ENCODE data around the gene SCYGR1.
"Not testable (repeated sequence)": the region's sequence is repeated elsewhere in the genome, so short reads cannot be mapped to it uniquely, and the experiment has no call there.

Gene SCYGR1

DNA sequence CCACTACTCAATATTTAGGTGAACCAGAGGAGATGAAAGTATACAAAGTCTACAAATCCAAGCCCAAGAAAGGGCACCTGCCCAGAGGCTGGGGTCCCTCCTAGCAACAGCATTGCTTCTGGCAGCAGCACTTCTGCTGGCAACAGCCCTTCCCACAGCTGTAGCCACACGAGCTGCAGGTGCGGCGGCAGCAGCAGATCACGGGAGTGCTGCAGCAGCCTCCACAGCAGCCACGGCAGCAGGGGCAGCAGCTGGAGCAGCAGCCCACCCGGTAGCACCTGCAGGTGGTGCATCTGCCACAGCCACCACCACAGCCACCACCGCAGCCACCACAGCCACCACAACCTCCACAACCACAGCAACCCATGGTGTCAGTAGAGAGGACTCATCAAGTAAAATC lies at the start of gene SCYGR1:
SCYGR1 (minus strand) TSS at position 367 of the 400 bp plus-strand sequence; CDS start at position 367, 0 bp downstream.
- DNase-seq; intact Hi-C loops (cut with DNase I): not testable (repeated sequence)

DNA sequence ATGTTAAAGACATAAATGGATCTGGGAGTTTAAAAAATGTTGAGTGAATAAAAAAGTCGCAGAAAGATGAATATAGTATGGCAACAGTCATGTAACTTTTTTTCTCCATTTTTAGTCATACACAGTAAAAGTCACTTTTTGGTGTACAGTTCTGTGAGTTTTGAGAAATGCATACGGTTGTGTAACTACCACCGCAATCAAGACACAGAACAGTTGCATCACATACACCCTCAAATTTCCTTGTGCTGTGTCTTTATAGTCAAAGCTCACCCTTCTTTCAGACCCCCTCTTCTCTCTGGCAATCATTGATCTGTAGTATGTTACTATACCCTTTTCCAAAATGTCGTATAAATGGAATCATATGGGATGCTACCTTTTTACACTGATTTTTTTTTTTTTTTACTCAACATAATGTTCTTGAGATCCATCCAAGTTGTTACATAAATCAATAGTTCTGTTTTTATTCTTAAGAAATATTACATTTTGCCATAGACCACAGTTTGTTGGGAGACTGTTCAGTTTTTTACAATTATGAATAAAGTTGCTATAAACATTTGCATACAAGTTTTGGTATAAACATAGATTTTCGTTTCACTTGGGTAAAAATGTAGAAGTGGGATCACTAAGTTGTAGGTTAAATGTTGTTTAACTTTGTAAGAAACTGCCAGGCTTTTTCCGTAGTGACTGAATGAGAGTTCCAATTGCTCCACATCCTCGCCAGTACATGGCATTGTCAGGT lies 48.9 kb upstream of the SCYGR1 start:
- intact Hi-C loops (cut with DNase I) = no loop called here
- no peak for DNase-seq

DNA sequence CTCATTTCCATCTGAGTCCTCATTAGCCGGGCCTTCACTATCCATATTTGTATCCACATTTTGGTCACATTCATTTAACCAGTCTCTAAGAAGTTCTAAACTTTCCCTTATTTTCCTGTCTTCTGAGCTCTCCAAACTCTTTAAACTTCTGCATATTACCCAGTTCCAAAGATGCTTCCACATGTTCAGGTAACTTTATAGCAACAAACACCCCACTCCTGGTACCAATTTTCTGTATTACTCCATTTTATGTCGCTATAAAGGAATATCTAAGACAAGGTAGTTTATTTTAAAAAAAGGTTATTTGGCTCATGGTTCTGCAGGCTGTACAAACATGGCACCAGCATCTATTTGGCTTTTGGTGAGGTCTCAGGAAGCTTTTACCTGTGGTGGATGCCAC lies 45.4 kb upstream of the SCYGR1 start:
- intact Hi-C loops (cut with DNase I) = no loop called here
- DNase-seq = no peak

- no peak for DNase-seq
- intact Hi-C loops (cut with DNase I) = no loop called here
Measured at GRCh38 chr2:227430639-227431038, 42.9 kb upstream of the SCYGR1 start.

DNA sequence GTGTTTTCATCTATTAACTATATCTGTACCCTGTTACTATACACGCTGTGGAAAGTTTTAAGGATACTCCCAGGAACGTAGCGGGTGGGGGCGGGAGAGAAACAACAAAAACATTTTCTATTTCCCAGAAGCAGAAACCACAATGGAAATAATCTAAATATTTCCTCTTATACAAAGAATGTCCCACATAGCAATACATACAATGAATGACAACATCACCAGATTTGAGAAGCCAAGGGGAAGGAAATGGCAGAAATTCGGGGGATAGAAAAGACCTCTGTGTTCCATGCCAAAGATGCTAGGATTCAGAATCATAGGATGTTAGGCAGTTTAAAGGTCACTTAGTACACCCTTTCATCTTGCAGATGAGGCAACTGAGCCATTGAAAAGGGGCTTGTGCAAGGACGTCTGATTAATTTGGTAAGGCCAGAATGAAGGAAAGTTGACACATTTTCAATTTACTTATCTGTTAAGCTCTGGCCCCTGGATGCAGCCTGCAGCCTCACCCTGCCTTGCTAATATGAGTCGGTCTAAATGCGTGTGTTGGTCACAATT lies 41.1 kb upstream of the SCYGR1 start:
- no peak for DNase-seq
- intact Hi-C loops (cut with DNase I) = no loop called here

- peak in 21 of 42 donors; percentile 13 to 73 (median 37) for DNase-seq
- intact Hi-C loops (cut with DNase I) = no loop called here
Measured at GRCh38 chr2:227423656-227424499, 36.1 kb upstream of the SCYGR1 start.

- no peak for DNase-seq
- intact Hi-C loops (cut with DNase I) = no loop called here
Measured at GRCh38 chr2:227420087-227421052, 32.6 kb upstream of the SCYGR1 start.

DNA sequence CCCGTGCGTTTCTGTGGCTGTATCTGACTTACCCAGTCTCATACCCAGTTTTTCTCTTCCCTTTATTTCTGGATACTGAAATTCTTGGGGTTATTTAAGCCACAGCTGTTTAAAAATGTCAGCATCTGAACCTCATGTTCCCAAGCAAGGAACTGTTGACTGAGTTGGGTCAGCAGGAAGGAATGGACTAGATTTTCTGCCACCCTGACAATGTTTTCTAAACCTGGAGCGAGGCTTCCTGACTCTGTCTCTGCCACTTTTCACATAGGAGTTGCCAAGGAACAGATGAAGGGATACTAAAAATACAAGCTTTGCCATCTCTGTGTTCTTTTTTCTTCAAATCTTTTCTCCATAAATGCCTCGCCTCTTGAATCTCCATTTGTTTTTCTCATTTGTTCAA lies 29.0 kb upstream of the SCYGR1 start:
- no peak for DNase-seq
- intact Hi-C loops (cut with DNase I) = no loop called here

DNA sequence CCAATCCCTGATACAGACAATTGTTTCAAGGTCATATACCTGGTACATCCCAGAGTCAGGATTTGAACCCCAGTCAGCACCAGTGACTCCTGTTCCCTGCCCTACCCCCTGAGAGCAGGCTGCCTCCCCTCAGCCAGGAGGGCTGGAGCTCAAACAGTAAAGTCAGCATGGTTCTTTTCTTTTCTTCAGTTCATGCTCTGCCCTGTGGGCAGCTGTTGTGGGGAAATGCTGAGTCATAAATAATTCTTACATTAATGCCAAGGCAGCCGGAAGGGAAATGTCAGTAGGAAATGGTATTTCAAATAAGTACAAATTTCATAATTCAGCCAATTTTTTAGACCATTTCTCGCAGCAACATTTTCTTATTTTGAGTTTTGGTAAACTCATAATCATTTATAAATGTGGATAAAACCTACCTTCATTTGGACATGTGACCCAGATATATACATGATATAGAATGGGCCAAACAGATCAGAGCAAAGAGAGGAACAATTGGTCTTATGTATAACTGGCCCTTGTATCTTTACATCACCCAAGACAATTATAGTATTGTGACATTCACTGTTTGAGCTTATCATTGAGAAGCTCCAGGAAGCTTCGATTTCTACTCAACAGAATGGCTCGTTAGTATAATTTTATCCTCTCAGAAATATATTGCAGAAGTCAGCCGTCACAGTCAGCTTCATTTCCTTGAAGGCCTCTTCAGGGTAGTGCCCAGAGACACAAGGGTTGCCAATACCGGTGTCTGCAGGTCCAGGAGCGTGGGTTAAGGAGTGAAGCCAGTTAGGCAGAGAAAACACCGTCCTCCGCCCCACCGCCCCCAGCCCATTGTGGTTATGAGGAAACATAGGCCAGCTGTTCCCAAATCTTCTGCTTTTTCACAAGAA lies 28.0 kb upstream of the SCYGR1 start:
- intact Hi-C loops (cut with DNase I) = no loop called here

GRCh38 chr2:227414846-227415245 lies 27.1 kb upstream of the SCYGR1 start:
- no peak for DNase-seq
- intact Hi-C loops (cut with DNase I) = no loop called here

More for the DNA sequence above, 28.0 kb upstream of the SCYGR1 start:
- DNase-seq = peak in 4 of 42 donors; percentile 8 to 46 (median 25)

- no peak for DNase-seq
- intact Hi-C loops (cut with DNase I) = no loop called here
Measured at GRCh38 chr2:227413371-227413770, 25.6 kb upstream of the SCYGR1 start.

DNA sequence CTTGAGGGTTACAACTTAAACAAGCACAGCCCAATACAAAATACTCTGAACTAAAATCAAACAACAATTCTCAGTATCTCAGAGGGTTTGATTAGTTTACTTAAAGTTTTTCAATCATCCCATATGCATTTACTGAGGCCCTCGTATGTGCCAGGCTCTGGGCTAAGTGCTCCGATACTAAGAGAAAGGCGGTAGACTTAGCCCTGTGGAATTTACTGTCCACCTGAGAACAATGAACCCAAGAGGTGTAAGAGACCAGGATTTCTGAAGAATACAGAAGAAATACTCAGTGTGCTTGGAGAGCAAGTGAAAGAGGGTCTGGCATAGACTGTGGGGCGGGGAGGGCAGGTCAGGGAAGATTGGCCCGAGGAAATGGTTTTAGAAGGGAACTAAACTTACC lies 25.1 kb upstream of the SCYGR1 start:
- intact Hi-C loops (cut with DNase I) = no loop called here
- no peak for DNase-seq

GRCh38 chr2:227411990-227412350 lies 24.2 kb upstream of the SCYGR1 start:
- no peak for DNase-seq
- intact Hi-C loops (cut with DNase I) = no loop called here

DNA sequence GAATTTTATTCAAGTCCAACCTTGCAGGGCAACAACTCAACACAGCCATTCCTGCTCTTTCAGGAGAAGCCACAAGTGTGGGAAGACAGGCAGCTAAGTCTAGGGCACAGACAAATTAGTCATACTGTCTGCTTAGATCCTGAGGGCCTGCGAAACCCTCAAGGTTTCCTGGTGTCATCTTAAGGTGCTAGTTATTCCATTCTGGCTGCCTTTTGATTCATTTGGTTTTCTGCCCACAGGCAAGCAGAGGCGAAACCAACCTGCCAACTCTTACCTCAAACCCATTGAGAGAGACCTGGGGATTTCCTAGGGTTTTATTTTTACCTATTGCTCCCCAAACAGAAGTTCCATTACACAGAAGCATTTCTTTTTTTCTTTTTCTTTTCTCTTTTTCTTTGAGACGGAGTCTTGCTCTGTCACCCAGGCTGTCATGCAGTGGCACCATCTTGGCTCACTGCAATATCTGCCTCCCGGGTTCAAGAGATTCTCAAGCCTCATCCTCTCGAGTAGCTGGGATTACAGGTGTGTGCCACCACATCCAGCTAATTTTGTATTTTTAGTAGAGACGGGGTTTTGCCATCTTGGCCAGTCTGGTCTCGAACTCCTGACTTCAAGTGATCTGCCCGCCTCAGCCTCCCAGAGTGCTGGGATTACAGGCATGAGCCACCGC lies 23.7 kb upstream of the SCYGR1 start:
- DNase-seq = no peak
- intact Hi-C loops (cut with DNase I) = no loop called here

- DNase-seq = no peak
- intact Hi-C loops (cut with DNase I) = no loop called here
Measured at GRCh38 chr2:227410191-227410590, 22.4 kb upstream of the SCYGR1 start.

DNA sequence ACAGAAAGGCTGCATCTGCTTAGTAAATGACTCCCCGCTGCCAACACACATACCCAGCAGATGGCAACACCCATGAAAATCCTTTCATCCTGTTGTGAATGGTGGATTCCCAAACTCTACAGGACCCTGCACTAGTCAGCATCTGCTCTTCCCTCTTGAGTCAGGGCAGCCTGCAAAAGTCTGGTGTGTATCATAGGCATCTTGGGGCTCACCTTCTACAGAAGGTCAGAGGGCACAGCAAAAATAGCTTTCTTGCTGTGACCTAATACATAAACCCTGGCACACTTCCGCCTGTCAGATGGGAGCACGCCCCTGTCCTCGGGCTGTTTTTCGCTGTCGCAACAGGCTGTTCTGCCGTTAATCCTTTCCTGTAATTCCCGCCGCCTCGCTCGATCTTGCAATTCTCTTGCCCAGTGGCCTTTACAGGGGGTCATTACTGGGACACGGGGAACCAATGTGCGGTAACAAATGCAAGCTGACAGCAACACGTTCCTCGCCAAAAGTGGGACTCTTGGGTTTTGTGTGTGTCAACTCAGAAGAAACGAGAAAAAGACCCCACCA lies 19.9 kb upstream of the SCYGR1 start:
- DNase-seq = peak in 2 of 42 donors; percentile 31 to 36
- intact Hi-C loops (cut with DNase I) = no loop called here
